DMS79 treated with DMSO at 0.1 percent for 48 hours (cell line): Measurements from ENCODE around the gene PWWP2B.
"Not testable (repeated sequence)": the region's sequence is repeated elsewhere in the genome, so short reads cannot be mapped to it uniquely, and the experiment has no call there.

Experiments used
- DNase-seq: peaks from one replicate; lab custom pipeline; 2025; lab: John Stamatoyannopoulos, UW

Gene PWWP2B

DNA sequence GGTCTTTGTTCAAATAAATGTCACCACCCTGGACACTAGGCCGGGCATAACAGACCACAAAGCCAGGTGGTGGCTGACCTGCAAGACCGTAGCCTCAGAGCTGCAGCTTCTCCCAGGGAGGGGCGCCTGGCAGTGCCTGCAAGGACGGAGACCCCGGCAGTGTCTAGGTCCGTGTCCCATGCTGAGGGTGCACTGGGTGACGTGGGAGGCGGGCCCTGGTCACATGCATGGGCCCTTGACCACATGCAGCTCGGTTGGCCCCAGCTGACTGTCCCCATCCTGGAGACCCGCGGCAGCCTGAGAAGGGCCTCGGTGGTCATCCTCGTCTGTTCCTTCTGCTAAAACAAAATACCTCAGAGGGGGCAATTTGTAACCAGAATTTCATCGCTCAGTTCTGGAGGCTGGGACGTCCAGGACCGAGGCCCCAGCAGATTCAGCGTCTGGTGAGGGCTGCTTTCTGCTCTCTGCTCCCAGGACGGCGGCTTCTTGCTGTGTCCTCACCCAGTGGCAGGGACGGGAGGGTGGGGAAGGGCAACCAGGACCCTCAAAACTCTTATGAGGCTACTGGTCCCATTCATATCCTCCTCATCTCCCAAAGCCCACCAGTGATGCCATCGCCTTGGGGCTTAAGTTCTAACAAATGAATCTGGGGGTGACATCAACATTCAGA lies 36.8 kb downstream of the PWWP2B start:
- no peak for DNase-seq

DNA sequence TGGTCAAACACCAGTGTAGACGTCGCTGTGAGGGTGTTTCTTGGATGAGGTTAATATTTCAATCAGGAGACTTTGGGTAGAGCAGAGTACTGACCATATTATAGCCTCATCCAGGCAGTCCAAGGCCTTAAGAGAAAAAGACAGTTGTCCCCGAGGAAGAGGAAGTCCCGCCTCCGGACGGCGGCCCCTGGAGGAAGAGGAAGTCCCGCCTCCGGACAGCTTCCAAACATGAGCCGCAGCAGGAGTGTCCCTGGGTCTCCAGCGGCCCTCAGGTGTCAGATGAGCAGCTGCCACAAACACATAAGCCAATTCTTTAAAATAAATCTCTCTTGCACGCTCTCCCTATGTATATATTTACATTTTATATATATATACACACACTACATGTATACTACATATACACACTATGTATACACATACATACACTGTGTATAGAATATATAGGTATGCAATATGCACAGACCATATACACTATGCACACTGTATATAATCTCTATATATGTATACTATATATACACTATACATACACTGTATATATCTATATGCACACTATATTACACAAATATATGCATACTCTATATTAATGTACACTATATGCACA lies 37.5 kb downstream of the PWWP2B start:
- DNase-seq: no peak

DNA sequence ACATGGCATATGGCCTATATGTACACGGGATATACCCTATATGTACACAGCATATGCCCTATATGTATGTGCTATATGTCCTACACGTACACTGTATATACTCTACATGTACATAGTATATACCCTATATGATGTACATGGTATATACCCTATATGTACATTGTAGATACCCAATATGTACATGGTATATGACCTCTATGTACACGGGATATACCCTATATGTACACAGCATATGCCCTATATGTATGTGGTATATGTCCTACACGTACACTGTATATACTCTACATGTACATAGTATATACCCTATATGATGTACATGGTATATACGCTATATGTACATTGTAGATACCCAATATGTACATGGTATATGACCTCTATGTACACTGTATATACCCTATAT lies 38.3 kb downstream of the PWWP2B start:
- DNase-seq: not testable (repeated sequence)

DNA sequence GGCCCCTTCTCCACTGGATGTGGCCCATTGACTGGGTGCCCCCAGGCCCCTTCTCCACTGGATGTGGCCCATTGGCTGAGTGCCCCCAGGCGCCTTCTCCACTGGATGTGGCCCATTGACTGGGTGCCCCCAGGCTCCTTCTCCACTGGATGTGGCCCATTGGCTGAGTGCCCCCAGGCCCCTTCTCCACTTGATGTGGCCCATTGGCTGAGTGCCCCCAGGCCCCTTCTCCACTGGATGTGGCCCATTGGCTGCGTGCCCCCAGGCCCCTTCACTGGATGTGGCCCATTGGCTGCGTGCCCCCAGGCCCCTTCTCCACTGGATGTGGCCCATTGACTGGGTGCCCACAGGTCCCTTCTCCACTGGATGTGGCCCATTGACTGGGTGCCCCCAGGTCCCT lies 39.1 kb downstream of the PWWP2B start:
- not testable (repeated sequence) for DNase-seq

DNA sequence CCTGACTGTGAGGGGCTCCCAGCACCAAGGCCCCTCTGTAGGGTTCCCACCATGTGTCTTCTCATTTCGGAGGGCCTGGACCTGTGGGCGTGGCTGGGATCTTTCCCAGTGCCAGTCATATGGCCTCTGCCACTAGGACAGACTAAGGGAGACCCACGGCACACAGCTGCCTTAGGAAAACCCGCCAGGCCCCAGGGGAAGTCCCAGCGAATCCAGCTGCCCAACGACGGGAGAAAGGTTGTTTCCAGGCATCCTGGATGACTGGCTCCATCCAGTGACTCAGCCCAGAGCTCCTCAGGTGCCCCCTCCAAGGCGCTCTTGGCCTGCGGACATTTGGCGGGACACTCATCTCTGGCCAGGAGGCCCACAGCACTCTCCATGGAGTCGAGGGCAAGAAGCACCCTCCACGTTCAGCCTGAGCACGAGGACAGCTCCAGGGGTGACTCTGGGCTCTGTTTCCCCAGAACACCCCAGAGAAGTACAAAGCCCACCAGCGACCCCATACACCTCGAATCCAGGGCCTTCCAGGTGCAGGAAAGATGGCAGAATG lies 39.9 kb downstream of the PWWP2B start:
- DNase-seq: no peak

DNA sequence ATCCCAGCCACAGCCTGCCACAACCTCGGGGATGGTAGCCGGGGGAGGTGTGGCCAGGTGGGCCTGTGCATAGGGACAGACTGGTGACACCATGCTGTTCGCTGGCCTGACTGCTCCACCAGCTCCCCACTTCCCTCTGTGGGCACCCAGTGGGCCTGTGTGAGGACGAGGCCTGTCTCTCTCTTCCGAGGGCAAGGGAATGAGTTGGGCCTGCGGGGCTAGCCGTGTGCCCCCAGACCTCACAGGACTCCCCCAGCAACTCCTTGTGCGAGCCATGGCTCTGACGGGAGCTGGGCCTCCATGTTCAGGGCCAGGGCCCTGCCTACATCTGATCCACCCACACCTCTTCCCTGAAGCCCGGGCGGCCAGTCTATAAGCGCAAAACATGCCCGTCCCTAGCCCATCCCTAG lies 40.5 kb downstream of the PWWP2B start:
- DNase-seq: no peak

DNA sequence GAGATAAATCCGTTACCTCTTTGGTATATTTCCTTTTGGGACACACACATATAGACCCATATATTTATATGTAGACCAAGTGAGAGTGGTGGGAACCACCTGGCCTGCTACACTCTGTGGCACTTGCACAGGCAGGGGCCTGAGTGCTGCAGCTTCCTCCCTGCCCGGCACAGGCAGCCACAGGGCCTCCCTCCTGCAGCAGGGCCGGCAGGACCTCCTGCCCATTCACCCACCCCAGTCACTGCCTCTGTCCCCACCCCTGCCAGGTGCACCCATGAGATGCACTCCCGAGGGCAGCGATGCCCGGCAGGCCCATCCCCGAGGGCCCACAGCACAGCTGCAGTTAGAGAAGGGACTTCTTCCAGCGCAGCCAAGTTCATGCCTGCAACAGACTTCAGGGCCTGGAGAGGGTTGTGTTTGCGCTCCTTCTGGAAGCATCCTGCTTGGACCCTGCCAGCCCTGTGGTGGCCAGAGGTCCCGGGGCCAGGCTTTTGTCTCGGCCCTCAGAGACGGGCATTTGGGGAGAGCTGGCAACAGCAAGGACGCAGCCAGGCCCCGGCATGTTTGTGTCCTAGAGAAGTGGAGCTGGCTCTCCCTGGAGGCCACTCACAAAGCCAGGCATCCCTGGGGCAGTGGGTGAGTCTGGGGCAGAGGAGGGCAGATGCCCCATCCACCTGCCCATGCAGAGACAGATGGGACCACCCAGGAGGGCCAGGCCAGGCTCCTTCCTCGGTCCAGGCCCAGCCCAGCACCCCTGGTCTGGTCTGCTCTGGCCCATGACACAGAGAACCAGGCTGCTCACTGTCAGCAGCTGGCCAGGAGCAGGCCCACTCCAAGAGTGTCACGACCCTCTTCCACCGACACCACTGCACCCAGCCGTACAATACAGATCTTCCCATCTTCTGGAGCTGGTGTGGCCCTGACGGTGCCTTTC lies 41.4 kb downstream of the PWWP2B start:
- no peak for DNase-seq

DNA sequence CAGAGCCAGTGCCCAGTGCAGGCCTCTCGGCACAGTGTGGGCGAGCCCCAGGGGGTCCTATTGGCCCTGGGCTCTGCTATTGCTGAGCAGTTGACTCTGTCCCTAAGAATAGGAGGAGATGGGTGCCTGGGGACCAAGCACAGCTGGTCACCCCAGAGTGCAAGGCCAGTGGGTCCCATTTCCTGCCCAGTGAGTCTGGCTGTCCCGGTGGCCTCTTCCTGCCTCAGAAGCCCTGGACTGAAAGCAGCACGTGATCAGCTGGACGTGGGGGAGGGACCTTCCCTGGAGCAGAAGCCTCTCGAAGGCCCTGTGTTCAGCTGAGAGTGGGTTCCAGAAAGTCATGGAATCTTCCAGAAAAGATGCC lies 42.0 kb downstream of the PWWP2B start:
- no peak for DNase-seq

DNA sequence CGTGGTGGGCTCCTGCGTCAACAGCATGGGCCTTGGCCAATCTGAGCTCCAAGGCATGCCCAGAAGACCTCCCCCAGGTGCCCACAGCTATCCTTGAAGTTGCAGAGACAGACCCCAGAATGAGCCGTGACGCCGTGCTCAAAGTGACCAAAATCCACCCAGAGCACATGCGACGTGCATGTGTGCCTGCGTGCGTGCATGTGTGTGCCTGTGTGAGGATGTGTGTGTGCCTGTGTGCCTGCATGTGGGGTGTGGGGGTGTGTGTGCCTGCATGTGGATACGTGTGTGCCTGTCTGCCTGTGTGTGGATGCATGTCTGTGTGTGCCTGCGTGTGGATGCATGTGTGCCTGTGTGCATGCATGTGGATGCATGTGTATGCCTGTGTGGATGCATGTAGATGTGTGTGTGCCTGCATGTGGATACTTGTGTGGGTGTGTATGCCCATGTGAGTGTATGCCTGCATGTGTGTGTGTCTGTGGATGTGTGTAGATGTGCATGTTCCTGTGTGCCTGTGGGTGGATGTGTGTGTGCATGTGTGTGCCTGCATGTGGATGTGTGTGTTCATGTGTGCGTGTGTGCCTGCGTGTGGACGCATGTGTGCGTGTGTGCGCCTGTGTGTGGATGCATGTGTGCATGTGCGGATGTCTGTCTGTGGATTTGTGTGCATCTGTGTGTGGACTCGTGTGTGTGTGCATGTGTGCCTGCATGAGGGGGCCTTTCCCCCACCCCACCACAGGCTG lies 42.6 kb downstream of the PWWP2B start:
- no peak for DNase-seq

DNA sequence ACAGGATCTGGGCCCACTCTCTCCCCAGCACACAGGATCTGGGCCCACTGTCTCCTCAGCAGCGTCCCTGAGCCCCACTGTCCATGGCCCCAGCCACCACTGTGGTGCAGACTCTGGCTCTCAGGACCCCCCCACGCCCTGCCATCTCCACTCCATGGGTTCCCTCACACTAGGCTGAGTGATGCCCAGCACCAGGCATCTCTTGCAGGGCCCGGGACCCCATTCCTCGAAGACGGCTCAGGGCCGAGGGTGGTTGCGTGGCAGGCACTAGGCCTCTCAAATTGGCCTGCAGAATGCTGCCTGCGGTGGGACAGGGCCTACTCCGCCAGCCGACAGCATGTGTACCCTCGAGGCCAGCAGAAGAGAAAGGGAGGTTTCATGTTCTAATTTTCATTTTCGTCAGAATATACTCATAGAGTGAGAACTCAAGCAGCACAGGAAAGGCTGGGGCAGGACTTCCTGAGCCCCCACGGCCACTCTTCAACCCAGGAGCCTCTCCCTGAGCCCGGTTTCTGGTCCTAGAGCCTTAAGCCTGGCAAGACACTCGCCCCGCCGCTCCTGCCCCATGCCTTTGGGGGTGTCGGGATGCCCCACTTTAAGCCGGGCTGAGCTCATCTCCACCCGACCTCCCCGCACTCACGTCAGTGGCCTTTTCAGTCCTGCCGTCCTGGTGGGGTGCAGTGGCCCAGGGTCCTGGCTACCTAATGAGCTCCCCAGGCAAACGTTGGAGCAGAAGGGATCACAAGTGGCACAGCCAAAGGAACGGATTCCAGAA lies 44.0 kb downstream of the PWWP2B start:
- DNase-seq: no peak

DNA sequence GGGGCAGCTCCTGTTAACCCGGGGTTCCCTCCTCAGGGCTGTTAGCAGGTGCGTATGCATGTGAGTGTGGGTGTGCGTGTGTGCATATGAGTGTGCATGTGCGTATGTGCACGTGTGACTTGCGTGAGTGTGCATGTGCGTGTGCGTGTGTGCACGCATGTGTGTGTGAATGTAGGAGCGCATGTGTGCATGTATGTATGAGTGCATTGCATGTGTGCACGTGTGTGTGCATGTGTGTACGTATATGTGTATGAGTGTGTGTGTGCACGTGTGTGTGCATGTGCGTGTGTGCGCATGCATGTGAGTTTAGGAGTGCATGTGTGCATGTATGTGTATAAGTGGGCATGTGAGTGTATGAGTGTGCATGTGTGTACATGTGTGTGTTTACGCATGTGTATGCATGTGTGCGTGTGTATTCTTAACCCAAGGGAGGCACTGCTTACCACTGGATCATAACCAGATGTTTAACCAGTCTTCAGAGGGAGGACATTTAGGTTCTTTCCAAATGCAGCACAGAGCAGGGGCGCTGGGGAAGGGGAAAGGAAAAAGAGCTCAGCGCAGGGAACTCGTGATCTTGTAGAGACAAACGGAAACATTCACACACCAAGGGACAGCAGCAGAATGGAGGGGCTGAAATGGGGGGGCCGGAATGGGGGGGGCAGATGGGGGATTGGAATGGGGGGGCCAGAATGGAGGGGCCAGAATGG lies 45.0 kb downstream of the PWWP2B start:
- DNase-seq: no peak

DNA sequence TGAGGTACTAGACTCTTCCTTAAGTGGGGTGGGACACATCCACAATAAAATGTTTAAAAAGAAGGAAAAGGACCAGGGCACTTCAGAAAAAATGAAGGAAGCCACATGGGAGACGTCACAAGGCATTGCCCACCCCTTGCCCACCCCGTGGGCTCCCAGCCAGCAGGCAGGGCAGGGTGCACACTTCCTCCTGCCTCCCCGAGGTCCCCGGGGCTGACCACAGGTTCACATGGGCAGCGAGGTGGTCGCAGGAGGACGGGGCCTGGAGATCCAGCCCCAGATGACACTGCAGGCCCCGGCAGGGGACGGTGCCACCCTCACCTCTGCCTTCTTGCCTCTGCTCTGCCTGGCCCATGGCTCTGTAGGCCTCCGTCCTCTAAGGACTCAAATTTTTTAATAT lies 45.6 kb downstream of the PWWP2B start:
- no peak for DNase-seq

DNA sequence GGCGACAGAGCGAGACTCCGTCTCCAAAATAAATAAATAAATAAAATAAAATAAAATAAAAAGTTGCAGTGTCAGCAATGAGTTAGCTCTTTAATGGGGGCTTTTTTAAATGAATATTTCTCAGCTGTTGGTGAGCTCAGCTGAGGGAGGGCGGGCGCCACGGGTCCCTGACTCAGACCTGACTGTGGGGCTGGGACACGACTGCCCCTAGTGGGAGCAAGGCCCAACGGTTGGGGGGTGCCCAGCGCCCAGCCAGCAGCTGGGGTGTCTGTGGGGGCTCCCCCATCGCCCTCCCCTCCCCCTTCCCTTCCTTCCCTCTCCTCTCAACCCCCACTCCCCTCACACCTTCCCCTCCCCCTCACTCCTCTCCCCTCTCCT lies 46.6 kb downstream of the PWWP2B start:
- no peak for DNase-seq

DNA sequence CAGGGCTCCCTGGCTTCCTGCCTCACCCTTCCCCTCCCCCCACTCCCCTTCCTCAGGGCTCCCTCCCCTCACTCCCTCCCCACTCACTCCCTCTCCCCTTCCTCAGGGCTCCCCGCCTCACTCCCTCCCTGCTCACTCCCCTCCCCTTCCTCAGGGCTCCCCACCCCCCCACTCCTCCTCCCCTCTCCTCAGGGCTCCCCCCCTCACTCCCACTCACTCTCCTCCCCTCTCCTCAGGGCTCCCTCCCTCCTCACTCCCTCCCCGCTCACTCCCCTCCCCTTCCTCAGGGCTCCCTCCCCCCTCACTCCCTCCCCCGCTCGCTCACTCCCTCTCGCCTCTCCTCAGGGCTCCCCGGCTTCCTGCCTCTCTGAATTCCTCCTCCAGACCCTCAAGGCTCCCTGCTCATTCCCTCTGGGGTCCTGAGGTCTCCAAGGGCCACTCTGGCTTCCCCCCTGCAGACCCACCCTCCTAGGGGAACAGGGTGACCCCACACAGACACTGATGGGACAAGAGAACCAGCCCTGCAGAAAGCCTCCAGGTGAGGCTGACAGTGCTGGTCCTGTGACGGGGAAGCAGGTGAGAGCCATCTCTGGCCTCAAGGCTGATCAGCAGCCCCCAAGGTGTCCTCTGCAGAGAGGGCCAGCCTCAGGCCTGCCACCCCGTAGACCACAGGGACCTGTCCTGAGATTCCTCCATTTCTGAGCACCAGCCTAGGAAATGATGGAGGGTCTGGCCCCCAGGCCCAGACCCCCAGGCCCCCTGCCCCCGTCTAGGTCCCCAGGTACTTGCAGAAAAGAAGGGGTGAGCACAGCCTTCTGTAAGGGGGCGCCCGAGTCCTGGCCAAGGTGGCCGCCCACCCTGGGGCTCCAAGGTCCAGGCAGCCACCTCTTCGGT lies 47.2 kb downstream of the PWWP2B start:
- DNase-seq: peak; percentile 47

DNA sequence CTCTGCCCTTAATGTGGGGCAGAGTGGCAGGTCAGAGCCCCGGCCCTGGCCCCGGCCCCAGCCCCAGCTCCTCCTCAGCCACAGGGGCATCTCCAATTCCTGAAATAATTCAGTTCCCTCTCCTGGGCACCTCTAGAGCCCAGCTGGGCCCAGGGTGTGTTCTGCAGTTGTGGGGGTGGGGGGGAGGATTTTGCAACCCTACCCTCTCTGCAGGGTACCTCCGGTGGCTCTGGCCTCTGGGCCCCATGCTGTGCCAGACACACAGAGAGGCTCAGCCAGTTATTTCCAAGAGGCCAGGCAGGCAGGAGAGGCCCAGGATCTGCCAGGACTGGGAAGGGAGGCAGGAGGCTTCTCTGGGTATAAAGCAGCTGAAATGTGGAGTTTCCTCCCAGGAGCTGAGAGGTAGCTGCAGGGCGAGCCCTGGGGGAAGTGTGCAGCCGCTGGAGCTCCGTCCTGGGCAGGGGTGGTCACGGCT lies 47.9 kb downstream of the PWWP2B start:
- no peak for DNase-seq

DNA sequence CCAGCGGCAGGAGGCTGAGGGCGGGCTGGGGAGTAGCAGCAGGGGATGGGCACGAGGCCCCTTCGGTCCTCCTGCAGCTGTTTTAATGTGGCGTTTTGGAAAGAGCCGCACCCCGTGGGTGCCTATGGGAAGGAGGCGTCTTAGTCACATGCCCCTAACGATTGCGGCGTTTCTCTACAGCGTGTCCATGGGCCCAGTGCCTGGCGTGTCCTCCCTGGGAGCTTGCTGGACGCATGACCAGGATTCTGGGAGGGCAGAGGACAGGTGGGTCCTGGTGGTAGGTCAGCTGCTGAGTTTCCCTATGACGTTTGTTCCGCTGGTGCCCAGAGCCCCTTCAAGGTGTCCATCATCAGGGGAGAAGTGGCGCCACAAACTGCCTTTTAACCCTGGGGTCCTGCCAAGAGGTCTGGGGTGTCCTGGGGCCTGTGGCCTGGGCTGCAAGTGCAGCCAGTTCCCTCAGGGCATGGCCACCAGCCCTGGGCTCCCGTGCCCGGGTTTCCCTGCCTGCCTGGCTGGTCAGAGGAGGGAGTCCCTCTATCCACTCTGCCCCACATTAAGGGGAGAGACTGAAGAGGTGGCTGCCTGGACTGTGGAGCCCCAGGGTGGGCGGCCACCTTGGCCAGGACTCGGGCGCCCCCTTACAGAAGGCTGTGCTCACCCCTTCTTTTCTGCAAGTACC lies 48.7 kb downstream of the PWWP2B start:
- DNase-seq: no peak

DNA sequence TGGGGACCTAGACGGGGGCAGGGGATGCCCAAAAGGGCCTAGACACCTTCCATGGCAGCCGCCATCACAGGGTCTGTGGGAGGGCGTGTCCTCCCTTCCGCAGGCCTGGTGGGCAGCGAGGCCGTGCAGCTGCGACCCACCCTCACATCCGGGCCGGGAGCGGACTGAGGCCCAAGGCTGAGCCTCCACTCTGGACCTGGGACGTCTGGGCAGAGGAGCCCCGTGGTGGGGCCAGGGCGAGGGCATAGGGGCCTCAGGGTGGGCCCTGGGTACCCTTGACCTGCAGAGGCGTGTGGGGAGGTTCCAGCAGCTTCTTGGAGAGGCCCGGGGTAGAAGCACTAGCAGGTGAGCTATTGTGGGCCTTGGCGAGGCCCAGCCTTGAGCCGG lies 49.2 kb downstream of the PWWP2B start:
- DNase-seq: no peak

DNA sequence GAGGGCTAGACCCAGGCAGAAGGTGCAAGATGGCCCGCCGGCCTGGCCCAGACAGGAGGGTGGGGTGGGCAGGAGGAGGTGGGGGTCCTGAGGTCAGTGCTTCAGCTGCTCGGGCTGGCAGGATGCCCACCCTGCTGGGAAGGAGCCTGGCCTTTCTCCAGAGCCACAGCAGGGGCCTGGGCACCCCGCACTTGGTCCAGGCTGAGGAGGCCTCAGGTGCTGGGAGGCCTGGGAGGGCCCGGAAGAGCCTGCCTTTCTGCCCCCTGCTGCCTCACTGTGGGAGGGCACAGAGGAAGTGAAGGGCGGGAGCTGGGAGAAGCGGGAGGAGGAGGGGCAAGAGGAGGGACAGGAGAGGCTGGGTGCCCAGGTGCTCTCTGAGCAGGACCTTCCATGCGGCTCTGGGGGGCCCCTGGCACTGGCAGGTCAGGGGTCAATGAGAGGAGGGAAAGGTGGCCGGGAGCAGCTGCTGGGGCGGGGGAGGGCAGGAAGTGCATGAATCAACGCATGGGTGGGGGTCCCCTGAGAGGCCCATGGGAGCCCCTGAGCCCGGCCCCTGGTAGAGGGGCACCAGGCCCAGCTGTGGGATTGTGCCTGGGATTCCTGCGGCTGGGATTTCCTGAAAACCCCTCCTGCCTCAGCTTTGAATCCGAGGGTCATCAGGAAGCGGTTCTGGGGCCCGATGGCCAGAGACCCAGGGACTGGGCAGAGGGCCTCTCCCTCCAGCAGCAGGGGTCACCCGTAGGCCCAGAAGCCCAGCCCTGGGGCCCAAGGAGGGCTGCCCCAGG lies 49.9 kb downstream of the PWWP2B start:
- no peak for DNase-seq
